ENCODE measurements around the gene YPEL1. TPM values are rescaled to one million over a fixed set of nuclear protein-coding genes. Genes with fewer than 3 reads are reported as not detected.

The YPEL1 gene
- total and polyA plus RNA-seq, 2 of the 13 experiments (the other 11 are each of a cell fraction or from before 2014, with no cell fraction given), result 0.33 to 2.5 TPM

- peak; percentile 19; the same call in 1 of the 2 replicates for TF ChIP-seq JDP2 (CRISPR knock-in tag; IDR thresholded peaks at IDR 0.05; ENCODE audit: borderline replicate concordance)
- no peak for TF ChIP-seq ZNF576 (CRISPR knock-in tag; IDR thresholded peaks at IDR 0.05)
- TF ChIP-seq ZNF280B (CRISPR knock-in tag; IDR thresholded peaks at IDR 0.05; ENCODE audit: borderline replicate concordance), result no peak
- TF ChIP-seq MTERF4 (CRISPR knock-in tag; IDR thresholded peaks at IDR 0.05), result no peak; the same call in 1 of the 2 replicates
- TF ChIP-seq ONECUT2 (CRISPR knock-in tag; IDR thresholded peaks at IDR 0.05), result no peak
- no peak for TF ChIP-seq ZC3H4 (CRISPR knock-in tag; IDR thresholded peaks at IDR 0.05; ENCODE audit: borderline replicate concordance)
- TF ChIP-seq MXD3 (CRISPR knock-in tag; IDR thresholded peaks at IDR 0.05), result peak; percentile 53; the same call in 1 of the 2 replicates
- no peak for TF ChIP-seq ARID2 (CRISPR knock-in tag; IDR thresholded peaks at IDR 0.05; ENCODE audit: borderline replicate concordance)
- TF ChIP-seq ZNF605 (CRISPR knock-in tag; IDR thresholded peaks at IDR 0.05), result no peak
- TF ChIP-seq HNRNPH1 (optimal IDR thresholded peaks at IDR 0.05; ENCODE audit: low read depth, low read length), result no peak
- TF ChIP-seq CCAR2 (optimal IDR thresholded peaks at IDR 0.05; ENCODE audit: low read depth, low read length), result no peak
- no peak for TF ChIP-seq KMT2A (CRISPR knock-in tag; IDR thresholded peaks at IDR 0.05)
- no peak for TF ChIP-seq CENPX (CRISPR knock-in tag; IDR thresholded peaks at IDR 0.05)
- no peak for TF ChIP-seq ZNF225 (CRISPR knock-in tag; IDR thresholded peaks at IDR 0.05)
- TF ChIP-seq FOXA1 (IDR thresholded peaks at IDR 0.05), result no peak
- TF ChIP-seq FOXA1 (CRISPR knock-in tag; IDR thresholded peaks at IDR 0.05), result no peak
- TF ChIP-seq ZNF432 (CRISPR knock-in tag; IDR thresholded peaks at IDR 0.05; ENCODE audit: borderline replicate concordance), result no peak
- peak; percentile 55; the same call in 1 of the 2 replicates for TF ChIP-seq ZNF558 (CRISPR knock-in tag; IDR thresholded peaks at IDR 0.05; ENCODE audit: borderline replicate concordance)
- no peak for TF ChIP-seq ZNF180 (CRISPR knock-in tag; IDR thresholded peaks at IDR 0.05; ENCODE audit: borderline replicate concordance, low read depth)
- no peak for TF ChIP-seq ATAD3A (CRISPR knock-in tag; IDR thresholded peaks at IDR 0.05)
- no peak for TF ChIP-seq ZNF614 (CRISPR knock-in tag; IDR thresholded peaks at IDR 0.05; ENCODE audit: borderline replicate concordance)
- TF ChIP-seq ZNF781 (CRISPR knock-in tag; IDR thresholded peaks at IDR 0.05; ENCODE audit: borderline replicate concordance, not compliant biosample characterization), result no peak
- TF ChIP-seq MNT (IDR thresholded peaks at IDR 0.05), result no peak
- no peak for TF ChIP-seq HNF4G (IDR thresholded peaks at IDR 0.05; ENCODE audit: borderline replicate concordance, low read depth, low read length)
- TF ChIP-seq HNF4G (CRISPR knock-in tag; IDR thresholded peaks at IDR 0.05; ENCODE audit: borderline replicate concordance, low read depth), result no peak
- TF ChIP-seq ZSCAN25 (CRISPR knock-in tag; IDR thresholded peaks at IDR 0.05), result peak; percentile 27; the same call in 1 of the 2 replicates
Observed at GRCh38 chr22:21735200-21736083, at the start of gene YPEL1 (continued).

Measured in HepG2 (cell line).